LHCN-M2 (cell line): ENCODE results near the gene TBC1D19. TPM values are rescaled to one million over a fixed set of nuclear protein-coding genes. Genes with fewer than 3 reads are reported as not detected.
"Not testable (repeated sequence)": the region's sequence is repeated elsewhere in the genome, so short reads cannot be mapped to it uniquely, and the experiment has no call there.

ENCODE experiments used
- DNase-seq: peaks from one replicate; pipeline ENCODE4 v3.0.0-alpha.2; 2012; ENCODE audit warnings: low read depth
- polyA plus RNA-seq: library from polyadenylated mRNA; unstranded; fragments of >200 nt; gene quantifications from one replicate; pipeline ENCODE4 v1.2.1, GENCODE V29; 2012; ENCODE audit warnings: missing spikeins
- total RNA-seq: library from RNA; depleted of rRNA; stranded (reverse); fragments of >200 nt; gene quantifications from 2 replicates; pipeline ENCODE4 v1.2.3, GENCODE V29; 2014; rRNA removed

TBC1D19 gene, protein sequence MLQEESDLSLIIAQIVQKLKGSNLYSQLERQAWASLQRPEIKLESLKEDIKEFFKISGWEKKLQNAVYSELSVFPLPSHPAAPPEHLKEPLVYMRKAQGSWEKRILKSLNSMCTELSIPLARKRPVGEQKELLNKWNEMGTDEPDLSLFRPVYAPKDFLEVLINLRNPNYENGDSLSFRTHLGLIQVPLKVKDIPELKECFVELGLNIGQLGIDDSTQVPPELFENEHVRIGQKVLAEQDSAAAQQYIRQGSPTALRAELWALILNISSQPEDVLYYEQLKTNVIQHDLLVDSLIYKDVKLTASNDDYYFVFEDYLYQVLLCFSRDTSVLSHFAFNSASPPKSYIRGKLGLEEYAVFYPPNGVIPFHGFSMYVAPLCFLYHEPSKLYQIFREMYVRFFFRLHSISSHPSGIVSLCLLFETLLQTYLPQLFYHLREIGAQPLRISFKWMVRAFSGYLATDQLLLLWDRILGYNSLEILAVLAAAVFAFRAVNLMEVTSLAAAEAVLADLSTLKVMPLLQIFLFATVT
- 86.3 and 110 TPM in 2 replicates for total RNA-seq
- 21.5 TPM for polyA plus RNA-seq

DNA sequence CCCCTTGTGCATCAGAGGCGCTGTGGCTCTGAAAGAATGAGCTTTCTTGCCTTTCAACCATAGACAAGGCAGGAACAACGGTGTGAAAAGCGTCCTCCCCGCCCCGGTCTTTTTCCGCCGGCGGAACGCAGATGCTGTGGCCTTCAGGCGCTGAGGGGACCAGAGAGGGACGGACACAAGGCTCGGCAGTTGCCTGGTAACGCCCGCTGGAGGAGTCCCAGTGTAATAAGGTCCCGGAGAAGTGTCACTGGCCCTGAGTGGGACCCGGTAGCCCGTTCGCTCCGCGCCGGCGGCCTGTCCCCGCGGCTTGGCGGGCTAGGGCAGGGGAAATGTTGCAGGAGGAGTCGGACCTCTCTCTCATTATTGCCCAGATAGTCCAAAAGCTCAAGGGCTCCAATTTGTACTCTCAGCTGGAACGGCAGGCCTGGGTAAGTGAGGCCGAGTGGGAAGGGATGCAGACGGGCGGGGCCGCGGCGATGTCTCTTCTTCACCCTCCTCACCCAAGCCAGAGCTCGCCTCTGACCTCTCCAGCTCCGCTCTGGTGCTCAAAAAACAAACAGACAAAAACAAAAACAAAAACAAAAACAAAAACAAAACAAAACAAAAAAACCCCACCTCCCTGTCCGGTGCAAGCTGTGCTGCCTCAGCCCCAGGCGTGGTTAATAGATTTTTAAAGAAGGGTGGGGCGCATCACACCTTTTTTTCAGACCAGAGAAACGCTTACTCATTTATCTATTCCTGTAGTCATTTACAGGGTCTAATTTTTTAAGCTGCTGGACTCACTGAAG lies at the start of gene TBC1D19:
Gene TBC1D19, plus strand, starts transcription at position 220 of the 788 bp plus-strand sequence. Its CDS starts 110 bp downstream, at position 330.
- DNase-seq: peak; percentile 91

DNA sequence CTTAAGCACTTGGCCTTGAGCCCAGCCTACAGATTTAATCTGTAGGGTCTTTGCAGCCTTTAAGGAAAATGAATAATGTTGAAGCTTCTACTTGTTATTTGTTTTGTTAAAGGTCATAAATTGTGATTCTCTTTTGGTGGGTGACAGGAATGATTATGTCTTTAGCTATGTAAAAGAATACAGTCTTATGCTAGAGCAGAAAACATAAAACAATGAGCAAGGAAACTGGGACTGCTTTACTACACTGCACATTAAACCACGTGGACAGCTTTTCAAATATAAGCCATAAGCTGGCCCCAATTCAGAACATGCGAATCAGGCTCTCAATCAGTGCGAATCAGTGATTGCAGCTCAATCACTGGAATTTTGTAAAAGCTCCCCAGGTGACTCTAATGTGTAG lies 40.9 kb upstream of the TBC1D19 start:
- no peak for DNase-seq

DNA sequence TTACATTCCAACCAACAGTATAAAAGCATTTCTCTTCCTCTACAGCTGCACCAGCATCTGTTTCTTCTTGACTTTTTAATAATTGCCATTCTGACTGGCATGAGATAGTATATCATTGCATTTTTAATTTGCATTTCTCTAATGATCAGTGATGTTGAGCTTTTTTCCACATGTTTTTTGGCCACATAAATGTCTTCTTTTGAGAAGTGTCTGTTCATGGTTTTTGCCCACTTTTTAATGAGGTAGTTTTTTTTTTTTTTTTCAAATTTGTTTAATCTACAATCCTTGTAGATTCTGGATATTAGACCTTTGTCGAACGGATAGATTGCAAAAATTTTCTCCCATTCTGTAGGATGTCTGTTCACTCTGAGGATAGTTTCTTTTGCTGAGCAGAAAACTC lies 39.5 kb upstream of the TBC1D19 start:
- DNase-seq: no peak

DNA sequence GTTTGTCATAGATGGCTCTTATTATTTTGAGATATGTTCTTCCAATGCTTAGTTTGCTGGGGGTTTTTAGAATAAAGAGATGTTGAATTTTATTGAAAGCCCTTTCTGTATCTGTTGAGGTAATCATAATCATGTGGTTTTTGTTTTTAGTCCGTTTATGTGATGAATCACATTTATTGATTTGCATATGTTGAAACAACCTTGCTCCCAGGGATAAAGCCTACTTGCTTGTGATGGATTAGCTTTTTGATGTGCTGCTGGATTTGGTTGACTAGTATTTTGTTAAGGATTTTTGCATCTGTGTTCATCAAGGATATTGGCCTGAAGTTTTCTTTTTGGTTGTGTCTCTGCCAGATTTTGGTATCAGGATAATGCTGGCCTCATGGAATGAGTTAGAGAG lies 35.5 kb upstream of the TBC1D19 start:
- DNase-seq: not testable (repeated sequence)

DNA sequence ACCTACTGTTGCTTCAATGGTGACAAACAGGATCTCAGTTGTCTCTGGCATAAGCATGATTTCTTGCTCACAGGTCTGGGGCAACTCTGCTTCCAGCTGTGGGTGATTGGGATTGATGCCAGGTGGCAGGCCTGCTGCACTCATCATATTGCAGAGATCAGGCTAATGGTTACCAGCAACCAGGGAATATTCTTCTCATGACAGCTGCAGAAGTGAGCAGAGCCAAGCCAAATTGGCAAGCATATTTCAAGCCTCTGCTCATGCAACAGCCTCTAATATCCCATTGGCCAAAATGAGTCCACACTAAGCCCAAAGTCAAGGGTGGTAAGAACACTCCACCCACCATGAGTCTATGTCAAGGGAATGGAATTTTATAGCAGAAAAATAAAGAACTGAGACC lies 26.7 kb upstream of the TBC1D19 start:
- peak; percentile 100 for DNase-seq

DNA sequence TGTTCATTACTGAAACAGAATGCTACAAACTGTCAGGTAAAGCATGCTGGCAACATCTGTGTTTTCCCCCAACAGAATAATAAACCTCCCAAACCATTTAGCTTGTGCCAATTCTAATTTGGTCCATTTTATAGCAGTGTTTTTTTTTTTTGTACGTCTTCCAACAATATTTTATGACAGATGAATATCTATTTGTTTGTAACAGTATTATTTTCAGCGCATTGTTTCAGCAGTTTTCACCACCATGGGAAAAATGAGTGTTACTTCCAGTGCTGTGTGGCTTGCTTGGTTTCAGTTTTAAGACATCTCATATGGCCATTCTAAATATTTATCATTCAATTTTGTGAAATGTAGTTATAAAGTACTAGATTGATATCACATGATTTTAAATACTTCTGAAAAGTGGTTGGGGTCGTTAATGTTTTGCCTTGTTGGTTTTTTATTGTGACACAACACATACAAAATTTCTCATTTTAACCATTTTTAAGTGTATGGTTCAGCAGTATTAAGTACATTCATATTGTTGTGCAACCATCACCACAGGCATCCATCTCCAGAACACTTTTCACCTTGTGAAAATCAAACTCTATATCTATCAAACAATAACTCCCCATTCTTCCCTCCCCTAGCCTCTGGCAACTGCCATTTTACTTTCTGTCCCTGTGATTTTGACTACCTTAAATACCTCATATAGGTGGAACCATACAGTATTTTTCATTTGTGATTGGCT lies 25.6 kb upstream of the TBC1D19 start:
- no peak for DNase-seq

DNA sequence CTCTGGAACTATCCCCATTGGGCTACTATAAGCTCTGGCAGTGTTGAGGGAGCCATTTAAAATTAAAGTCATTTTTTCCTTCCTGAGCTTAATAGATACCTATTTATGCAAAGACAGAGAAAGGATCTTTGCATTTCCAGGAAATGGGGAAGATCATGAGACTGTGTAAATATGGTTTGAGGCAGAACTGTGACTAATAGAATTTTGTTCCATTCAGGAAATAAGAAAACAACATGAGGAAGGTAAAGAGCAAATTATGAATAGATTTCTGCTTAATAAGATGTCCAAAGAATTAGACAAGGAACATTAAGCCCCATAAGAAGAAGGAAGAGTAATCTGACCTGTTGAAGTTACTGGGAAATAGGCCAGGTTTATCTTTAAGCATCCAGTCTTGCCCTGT lies 17.8 kb upstream of the TBC1D19 start:
- peak; percentile 46 for DNase-seq

DNA sequence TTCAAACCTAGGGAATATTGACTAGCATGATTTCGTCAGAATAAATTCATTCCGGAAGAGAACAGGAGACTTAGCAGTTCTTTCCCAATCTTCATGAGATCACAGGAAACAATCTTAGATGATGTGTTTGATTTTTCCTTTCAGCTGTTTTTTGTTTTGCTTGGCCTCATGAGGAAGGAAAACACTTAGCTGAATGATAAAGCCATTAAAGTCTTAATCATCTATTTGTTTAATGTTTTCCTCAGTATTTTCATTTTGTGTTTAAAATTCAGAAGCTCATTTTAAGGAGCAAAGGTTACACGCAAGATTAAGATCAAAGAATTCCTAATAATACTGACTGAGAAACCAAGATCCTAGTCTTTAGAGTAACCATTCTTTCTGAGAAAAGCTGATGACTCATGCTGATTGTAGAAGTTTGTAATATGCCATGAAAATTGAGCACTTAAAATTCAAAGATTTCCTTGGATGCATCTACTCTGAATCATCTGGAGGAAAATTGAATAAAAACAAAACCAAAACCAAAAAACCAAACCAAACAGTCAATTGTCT lies 15.4 kb upstream of the TBC1D19 start:
- DNase-seq: peak; percentile 98

DNA sequence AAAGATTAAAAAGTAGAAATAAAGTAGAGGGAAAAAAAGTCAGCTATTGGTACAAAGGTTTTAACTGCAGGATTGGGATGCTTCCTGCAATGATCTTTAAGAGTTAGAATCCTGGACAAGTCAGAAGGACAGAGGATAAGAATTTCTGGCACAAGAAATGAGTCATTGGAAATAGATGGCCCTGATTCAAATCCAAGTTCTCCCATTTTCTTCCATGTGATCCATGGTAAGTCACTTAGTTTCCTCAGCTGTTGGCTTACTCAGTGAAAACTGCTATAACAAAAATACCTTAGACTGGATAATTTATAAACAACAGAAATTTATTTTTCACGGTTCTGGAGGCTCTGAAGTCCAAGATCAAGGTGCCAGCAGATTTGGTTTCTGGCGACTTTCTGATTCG lies 13.3 kb upstream of the TBC1D19 start:
- DNase-seq: peak; percentile 69

DNA sequence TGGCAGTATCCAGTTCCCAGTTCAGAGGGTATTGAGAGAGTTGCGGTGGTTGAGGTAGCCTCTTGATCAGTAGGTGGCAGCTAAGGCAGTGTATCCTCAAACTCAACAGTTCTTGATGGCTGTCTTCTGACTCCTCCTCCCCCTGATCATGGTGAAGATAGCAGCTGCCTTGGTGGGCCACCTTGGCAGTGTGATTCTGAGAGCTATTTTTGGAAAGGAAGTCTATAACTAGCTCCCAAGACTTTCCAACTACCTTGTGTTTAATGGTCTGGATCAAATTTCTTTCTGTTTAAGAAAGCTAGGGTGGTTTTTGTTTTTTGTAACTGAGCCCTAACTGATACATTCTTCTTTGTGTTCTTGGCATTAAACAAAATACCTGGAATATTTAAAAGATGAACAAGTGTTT lies 10.5 kb upstream of the TBC1D19 start:
- peak; percentile 60 for DNase-seq

DNA sequence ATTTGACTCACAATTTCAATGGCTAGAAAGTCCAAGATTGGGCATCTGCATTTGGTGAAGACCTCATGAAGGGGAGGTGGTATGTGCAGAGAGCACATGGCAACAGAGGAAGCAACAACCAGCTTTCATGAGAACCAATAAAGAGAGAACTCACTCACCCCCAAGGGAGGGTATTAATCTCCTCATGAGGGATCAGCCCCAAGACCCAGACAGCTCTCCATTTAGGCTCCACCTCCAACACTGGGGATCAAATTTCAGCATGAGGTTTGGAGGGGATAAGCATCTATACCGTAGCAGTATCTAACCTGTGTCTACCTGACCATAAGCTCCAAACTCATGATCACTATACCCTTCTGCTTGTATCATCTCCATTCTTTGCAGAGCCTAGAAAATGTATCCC lies 9.3 kb upstream of the TBC1D19 start:
- no peak for DNase-seq

DNA sequence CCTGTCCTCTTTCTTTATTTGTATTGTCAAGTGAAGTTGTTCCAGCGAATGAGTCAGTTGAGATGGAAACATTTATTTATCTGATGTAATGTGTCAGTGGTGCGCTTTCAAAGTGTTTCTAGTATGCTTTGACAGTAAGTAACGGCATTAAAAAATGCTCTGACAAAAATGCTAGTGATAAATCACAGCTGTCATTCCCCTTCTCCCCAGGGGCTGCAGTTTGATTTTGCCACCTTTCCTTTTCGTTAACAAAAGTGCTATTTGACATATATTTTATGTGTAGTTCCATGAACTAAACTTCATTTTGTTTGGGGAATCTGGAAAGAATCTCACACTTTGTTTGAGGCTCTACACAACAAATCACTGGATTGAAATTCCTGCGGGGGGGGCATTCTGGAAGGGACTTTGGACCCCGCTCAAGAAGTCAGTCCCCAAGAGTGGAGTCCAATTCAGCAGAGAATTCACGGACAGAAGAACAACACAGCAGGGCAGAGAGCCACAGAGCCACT lies 7.6 kb upstream of the TBC1D19 start:
- peak; percentile 75 for DNase-seq

DNA sequence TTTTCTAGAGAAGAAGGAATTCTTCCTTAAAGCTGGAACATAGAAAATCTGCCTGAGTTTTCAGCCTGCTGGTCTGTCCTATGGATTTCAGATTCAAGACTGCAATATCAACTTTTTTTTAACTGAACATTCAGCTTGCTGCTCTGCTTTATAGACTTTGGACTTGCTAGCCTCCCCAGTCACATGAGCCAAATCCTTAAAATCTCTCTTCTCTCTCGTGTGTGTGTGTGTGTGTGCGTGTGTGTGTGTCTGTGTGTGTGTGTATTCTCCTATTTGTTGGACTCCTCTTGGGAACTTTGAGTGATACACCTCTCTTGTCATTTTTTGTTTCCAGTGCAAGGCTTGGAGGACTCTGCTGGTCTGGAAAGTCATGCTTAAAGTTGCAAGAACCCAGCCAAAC lies 6.8 kb upstream of the TBC1D19 start:
- no peak for DNase-seq

DNA sequence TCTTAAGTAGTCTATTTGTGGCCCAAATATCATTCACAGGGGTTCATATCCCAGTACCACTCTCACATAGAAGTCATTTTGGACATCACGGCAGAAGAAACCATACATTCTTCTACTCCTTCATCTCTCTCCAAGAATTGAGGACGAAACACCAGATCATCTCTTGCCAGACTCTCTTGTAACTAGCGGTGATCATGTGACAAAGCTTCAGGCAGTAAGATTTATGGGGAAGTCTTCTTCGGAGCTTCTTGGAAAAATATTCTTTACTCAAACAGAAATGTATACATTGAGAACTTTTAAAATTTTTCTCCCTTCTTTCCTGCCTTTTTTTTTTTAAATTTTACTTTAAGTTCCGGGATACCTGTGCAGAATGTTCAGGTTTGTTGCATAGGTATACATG lies 4.7 kb upstream of the TBC1D19 start:
- no peak for DNase-seq

DNA sequence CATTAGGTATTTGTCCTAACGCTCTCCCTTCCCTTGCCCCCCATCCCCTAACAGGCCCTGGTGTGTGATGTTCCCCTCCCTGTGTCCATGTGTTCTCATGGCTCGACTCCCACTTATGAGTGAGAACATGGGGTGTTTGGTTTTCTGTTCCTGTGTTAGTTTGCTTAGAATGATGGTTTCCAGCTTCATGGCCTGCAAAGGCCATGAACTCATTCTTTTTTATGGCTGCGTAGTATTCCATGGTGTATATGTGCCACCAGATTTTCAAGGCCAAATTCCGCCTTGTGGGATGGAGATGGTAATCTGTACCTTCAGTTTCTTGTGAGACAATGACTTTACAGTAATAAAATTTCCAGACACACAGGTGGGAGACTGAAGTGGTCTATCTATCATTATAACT lies 2.5 kb upstream of the TBC1D19 start:
- DNase-seq: not testable (repeated sequence)

DNA sequence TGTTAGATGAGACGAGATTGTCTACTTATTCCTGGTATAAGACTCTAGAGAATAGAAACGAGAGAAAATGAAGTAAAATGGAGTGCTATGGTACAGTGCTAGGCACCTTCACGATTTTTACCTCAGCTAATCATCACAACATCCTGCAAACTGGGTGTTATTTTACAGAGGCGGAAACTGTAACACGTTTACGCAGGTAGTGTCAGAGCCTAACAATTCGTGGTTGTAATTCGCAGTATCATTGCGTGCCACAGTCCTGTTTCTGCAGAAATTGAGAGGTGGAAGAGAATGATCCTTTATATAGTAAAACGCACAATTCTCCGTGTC lies 383 bp upstream of the TBC1D19 start:
- no peak for DNase-seq

DNA sequence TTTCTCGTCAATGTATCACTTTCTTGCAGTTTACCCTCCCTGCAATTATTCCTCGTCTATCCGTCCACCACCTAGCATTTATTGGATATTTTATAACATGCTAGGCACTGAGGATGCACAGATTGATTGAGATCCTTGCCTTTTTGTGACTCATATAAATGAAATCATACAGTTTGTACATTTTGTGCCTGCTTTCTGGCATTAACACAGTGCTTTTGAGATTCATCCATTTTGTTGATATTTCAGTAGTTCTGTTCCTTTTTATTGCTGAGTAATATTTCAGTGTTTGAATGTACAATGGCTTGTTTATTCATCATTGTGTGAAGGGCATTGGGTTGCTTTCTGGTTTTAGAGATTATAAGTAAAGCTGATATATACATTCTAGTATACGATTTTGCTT lies 841 bp downstream of the TBC1D19 start:
- peak; percentile 33 for DNase-seq

DNA sequence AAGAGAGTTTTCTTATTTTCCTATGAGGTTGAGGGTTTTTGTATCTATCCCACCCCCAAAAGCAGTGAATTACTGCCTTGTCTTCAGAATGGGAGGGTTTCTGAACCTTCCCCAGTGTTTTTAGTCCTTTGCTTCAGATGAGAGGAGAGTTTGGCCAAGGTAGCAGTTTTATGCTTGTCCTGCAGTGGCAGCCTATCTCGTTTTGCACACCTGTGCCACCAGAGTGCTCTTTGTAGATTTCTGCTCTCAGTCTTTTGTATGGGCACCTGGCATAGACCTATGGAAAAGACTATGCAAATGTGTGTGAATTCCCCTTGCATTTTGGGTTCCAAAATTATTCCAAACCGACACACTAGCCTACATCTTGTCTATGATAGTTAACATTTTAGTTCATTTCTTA lies 5.8 kb downstream of the TBC1D19 start:
- DNase-seq: no peak

DNA sequence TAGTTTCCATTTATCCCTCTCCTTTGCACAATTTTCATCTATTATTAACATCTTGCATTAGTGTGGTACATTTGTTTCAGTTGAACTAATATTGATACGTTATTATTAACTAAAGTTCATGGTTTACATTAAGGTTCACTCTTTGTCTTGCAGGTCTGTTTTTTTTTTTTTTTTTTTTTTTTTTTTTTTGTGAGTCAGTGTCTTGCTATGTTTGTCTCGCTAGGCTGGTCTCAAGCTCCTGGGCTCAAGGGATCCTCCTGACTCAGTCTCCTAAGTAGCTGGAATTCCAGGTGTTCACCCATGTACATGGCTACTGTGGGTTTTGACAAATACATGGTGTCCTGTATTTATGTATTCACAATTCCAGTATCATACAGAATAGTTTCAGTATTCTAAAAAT lies 6.8 kb downstream of the TBC1D19 start:
- DNase-seq: no peak

DNA sequence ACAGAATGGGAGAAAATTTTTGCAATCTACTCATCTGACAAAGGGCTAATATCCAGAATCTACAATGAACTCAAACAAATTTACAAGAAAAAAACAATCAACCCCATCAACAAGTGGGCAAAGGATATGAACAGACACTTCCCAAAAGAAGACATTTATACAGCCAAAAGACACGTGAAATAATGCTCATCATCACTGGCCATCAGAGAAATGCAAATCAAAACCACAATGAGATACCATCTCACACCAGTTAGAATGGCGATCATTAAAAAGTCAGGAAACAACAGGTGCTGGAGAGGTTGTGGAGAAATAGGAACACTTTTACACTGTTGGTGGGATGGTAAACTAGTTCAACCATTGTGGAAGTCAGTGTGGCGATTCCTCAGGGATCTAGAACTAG lies 9.7 kb downstream of the TBC1D19 start:
- not testable (repeated sequence) for DNase-seq

DNA sequence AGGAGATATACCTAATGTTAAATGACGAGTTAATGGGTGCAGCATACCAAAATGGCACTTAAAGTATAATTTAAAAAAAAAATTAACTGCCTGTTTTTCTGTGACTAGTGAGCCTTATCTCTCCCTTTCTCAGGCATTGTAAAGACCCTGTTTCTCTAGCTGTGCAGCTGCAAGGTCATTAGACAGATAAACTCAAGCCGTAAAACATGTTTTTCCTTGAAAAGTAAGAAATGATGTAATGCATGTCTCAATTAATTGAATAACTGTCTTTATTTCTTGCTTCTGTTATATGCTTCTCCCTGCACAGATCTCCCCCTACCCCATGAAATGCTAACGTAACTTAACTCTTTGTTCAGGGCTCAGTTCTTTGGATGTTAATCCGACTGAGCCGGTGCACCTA lies 10.5 kb downstream of the TBC1D19 start:
- DNase-seq: no peak

DNA sequence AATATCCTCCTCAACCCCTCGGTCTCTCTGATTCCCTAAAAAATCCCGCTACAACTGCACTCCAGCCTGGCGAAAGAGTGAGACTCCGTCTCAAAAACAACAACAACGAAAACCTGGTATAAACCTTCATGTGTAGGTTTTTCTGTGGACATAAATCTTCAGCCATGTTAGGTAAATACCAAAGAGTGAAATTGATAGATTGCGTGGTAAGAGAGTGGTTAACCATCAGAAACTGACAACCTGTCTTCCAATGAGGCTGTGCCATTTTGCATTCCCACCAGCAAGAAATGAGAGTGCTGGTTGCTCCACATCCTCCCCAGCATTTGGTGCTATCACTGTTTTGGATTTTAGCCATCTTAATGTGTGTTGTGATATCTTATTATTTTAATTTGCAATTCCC lies 10.9 kb downstream of the TBC1D19 start:
- DNase-seq: no peak
